Measurements from ENCODE around the gene NHS. TPM values are rescaled to one million over a fixed set of nuclear protein-coding genes. Genes with fewer than 3 reads are reported as not detected.
"Not testable (repeated sequence)": the region's sequence is repeated elsewhere in the genome, so short reads cannot be mapped to it uniquely, and the experiment has no call there.

NHS gene
- total RNA-seq, 1 experiment from 2014 or later: 5.3 TPM

DNA sequence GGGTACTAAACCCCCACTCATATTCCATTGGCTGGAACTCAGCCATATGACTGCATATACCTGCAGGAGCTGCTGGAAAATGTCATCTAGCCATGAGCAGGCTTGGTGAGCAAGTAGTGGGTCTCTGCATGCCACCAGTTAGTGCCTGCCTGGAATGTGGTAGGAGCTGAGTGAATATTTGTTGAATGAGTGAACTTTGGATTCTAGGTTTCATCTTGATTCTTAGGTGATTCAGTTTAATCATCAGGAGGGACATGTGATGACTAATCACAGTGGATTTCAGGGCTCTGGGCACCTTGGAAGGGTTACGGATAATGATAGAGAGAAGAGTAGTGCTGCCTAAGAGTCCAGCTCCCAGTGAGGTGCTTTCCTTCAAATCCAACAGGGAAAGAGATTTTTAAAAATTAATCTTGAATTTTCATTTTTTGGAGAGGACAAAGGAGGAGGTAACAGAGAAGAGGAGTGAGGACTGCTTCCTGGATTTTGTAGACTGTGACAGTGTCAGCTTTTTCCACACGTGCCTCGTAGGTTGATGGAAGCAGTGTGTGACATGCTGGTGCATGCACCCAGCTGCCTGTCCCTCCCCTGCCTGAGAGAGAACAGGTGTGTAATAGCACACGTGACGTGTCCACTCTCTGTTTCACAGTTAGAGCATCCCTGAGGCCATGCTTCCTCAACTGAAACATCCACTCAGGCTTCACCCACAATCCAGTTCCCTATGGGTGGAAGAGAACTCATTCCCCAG, 30.4 kb downstream of the NHS start:
- peak; percentile 74 for DNase-seq (ENCODE audit: low spot score)

DNA sequence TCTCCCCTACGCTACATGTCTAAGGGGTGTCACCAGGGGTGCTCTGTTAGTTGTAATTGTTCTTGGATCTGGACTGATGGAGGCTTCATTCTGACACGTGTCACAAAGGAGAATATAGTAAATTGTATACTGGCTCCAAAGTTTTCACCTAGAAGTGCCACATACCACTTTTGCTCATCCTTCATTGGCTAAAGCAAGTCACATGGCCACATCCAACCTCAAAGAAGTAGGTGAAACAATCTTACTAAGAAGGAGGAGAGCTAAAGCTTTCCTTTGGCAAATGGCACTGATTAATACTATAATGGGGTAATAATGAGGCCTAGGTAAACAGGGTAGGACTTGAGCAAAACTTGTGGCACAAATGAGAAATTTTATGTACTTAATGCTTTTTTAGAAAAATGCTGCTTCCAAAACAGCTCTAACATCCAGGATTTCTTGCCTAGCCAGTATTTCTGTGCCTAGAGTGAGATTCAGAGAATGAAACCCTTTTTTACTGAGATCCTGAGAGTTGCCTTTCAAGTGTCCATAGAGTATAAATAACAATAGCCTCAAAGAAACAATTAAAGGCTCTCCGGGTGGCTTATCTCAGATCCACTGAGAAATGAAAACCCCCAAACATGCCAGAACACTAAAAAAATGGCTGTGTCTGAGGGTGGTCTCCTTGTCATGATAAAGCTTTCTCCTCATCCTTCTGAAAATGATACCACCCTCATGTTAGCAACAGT, 34.7 kb downstream of the NHS start:
- no peak for DNase-seq (ENCODE audit: low spot score)

DNA sequence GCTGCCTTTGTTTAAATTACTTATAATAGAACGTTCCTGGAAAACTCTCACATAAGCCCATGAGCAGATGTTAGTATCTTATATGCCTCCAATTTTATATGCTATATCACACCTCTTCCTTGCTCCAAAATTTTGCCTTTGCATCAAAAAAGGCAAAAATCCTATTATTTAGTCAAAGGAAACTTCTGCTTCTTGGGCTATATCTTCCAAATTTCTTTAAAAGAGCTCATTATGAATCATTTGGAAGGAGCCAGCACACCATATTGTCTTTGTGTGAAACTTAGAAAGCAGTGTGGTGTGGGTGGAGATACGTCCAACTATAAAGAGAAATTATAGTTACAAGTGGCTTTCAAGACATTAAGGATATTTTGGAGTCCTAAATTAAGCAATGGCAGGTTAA, 35.7 kb downstream of the NHS start:
- no peak for DNase-seq (ENCODE audit: low spot score)

DNA sequence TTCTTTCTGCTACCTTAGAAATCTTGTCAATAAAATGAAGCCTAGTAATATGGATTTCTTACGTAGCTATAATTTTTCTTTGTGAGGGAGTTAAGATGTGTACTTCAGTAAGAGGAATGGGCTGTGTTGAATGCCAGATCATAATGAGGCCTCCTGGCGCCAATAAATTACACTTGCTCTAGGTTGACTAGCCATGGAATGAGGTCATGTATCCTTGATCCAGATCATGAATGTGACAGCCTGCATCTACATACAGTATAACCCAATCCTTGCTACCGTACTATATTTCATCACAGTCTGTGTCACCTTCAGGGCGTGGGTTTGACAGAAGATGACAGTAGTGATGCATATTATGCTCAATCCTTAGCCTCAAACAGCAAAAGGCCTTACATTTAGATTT, 36.2 kb downstream of the NHS start:
- no peak for DNase-seq (ENCODE audit: low spot score)

DNA sequence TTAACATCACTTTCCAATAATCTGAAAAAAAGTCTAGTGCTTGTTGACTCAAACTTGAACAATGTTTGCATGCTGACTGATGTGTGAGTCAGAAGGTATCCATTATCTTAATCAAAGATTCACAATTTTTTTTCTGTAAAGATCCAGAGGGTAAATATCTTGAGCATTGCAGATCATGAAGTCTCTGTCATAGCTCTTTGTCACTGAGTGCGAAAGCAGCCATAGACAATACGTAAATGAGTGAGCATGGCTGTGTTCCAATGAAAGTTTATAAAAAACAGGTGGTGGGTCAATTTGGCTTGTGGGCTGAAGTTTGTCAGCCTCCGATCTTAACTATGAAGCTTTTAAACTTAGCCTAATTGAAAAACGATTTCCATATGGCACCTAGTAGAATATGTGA, 37.7 kb downstream of the NHS start:
- DNase-seq (ENCODE audit: low spot score): peak; percentile 59

DNA sequence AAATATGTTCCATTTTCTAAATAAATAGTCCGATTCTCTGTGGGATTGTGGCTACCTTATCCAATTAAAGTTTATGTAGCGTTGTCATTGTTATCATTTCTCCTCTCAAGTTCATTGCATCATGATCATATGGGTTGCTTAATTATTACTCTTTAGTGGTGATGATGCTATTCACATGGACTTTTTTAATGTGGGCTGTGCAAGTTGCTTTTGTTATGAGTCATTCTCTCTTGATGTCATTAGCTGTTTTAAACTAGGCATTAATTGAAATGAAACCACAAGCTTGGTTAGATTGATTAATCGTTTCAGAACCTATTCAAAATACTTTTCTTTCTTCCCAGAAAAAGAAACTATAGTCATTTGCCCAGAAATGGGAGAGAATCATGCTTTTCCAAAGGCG, 38.2 kb downstream of the NHS start:
- no peak for DNase-seq (ENCODE audit: low spot score)

DNA sequence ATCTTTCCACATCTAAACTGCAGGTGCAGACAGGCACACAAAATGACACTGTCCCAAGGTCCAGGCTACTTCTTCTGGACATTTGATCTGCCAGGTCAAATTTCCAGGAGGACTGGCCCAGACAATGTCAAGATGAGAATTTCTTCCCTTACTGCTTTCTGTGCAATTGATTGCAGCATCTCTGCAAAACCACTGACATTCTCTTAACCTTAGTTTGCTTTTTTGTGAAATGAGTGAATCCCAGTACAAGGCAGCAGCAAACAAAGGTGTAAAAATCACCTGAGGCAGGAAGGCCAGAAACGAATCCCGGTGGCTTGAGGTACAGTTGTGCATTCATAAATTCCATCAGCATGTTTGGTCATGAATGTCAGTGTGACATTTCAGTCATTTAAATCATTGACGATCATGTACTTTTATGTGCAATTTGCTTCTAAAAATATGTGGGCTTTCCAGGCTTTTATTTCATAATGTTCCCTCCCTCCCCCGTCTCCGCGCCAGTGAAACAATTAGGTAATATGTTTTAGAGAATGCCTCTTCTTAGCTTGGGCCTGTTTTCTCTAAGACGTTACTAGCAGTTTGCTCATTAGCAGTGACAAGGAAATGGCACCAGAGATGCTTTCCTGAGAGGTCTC, 39.1 kb downstream of the NHS start:
- DNase-seq (ENCODE audit: low spot score): no peak

DNA sequence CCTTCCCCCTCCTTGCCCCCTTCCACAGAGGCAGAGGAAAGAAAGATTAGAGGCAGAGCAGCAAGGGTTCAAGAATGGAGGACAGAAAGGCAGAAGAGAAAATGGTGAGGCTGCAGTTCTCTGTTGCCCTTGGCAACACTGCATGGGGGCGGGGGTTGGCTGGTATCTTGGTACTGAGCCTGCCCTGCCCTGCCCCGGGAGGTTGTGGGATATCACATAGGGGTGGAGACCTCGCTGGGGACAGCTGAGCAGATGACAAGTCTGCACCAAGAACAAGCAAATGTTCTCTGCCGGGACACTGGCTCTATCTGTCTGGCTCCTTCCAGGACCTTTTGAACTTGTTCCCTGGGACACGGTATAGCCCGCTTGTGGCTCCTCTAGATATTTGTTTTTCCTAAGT, 39.8 kb downstream of the NHS start:
- DNase-seq (ENCODE audit: low spot score): peak; percentile 32

DNA sequence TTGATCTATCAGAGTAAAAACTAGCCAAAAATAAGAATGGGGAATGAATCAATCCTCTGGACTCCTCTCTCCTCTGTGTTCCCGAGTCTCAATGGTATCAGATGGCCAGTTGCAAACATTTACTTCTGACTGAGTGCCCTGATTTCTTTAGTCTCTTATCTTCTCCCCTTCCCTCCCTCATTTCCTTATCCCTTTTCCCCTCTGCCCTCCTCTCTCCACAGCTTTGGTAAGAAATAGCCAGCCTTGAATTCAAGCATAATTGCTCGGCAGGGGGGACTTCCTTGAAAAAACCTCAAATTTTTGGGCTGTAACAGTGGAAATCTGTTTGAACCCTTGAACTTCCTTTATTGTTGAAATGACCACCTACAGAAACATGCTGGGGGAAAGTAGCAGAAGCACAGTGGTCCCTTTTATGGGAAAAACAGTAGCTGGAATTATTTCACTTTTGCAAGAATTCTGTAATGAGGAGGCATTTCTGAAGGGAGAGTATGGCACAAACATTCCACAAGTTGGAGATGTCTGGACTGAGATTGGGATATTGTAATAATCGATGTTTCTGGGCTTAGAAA, 40.3 kb downstream of the NHS start:
- DNase-seq (ENCODE audit: low spot score): no peak

DNA sequence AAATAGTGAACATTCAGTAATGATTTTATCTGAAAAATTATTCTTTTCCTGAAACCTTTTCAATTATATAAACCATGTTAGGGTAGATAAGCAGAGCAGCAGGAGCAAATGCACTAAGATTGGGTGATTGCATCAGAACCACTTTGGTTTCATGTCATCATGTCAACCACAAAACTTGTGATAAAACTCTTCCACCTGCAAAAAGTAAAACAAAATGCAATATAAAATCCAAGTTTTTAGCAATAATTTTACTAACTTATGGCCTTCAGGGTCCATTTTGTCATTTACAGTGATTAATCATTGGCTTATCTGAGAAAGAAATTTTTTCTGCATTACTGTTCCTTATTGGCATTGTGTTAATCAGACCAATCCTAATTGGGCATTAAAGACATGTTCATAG, 42.4 kb downstream of the NHS start:
- no peak for DNase-seq (ENCODE audit: low spot score)

DNA sequence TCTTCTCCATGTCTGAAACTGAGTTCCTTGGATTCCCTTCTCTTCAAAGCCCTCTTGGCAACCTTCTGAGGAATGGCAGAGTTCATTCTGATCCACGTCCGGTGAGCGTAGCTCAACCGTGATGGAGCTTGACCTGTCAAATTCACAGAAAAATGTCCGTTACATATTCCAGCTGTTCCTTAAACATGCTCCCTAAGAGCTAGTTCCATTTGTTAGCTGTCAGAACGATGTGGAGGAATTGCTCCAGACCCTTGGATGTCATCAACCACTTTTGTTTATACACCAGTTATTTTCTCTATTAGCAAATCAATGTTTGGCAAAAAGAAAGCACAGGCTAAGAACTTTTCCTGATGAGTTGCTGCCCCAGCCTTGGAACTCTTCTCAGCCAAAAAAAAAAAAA, 50.1 kb downstream of the NHS start:
- DNase-seq (ENCODE audit: low spot score): no peak

DNA sequence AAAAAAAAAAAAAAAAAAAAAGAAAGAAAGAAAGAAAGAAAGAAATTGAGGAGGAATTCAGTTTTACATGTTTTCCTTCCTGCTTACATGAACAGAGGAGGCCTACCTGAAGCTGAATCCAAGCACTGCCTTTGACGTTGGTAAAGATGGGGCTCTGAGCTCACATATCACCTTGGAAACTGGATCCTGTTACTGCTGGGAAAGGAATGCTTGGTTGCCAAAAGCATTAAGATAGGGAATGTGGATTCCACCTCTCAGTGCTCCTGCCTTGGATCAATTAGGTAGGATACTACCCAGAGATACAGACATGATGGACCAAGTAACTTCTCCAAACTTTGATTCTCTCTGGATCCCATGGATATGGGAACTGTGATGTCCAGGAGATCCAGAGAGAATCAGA, 50.6 kb downstream of the NHS start:
- no peak for DNase-seq (ENCODE audit: low spot score)

DNA sequence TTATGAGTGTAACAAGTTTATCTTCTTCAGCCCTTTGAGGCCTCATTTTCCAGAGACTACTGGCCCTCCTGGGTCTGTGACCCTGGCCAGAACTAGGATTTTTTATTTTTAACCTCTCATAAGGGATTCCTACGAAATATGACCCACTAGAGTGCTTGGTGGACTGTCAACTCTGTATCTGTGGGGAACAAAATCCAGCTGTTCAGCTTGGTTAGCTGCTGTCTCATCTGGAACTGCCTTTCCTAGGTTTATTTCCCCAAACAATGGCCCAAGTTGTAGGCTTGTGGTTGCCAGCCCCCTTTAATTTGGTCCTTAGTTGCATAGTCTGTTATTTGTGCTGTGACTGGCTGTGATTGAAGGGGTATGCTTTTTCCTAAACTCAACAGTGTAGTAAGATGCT, 56.2 kb downstream of the NHS start:
- DNase-seq (ENCODE audit: low spot score): no peak

DNA sequence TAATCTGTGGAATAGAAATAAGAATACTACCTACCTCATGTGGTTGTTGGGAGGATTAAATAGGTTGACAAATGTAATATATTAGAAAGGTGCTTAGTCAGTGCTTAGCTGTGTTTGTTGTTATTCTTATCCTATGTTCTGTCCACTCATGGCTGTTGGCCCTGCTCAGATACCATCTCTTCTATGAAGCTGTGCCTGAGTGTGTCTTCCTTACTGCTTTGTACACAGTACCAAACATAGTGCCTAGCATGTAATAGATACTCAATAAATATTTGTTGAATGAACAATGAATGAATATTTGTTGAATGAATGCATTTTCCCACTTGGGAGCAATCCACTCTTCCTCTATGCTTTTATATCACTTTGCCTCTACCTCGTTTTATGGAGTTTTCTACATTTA, 57.2 kb downstream of the NHS start:
- DNase-seq (ENCODE audit: low spot score): no peak

DNA sequence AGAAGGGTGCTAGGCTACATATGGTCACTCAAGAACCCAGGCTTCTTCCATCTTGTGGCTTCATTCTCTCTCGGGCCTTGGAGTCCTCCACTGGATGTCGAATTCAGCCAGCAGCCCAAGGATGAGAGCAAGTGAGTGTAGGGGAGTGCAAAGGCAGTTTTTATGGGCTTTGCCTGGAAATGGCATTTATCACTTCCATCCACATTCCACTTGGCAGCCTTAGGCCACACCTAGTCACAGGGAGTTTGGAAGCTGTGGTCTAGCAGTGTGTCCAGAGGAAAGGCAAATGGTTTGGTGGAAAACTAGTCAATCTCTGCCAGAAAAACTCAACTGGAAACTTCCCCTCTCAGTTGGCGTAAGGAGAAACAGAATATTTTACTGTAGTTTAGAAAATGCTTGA, 59.0 kb downstream of the NHS start:
- DNase-seq (ENCODE audit: low spot score): no peak

DNA sequence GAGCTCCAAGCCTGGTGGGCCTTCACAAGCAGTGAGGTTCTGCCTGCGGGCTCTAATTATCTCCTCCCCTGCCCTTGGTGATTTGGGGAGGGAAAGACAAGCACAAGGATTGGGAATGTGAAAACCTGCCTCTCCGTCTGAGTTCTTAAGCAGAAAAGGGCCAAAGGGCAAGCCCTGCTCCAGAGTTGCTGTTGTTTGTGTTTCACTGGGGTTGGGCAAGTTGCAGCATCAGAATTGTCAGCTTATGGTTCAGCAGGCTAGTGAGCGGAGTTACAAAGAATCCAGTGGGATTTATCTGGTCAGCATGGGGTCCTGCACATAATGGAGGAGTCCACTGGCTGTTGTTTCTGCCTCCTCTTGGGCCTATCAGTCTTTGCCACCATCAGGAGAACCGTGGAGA, 60.5 kb downstream of the NHS start:
- no peak for DNase-seq (ENCODE audit: low spot score)

DNA sequence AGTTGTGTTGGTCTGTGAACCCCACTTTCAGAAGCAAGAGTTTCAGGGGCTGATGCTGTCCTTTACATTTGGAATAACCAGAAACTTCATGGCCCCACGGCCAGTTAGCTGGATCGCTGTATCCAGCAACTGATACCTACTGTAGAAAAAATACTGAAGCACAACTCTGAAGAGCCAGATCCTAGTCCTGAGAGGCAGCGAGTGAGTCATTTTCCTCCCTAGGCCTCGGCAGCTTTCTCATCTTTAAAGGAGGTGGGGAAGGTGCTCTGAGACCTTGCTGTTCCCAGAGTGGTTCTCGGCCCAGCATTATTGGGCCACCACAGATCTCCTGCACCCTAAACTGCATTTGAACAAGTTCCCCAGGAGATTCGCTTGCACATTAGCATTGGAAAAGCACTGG, 63.2 kb downstream of the NHS start:
- no peak for DNase-seq (ENCODE audit: low spot score)

DNA sequence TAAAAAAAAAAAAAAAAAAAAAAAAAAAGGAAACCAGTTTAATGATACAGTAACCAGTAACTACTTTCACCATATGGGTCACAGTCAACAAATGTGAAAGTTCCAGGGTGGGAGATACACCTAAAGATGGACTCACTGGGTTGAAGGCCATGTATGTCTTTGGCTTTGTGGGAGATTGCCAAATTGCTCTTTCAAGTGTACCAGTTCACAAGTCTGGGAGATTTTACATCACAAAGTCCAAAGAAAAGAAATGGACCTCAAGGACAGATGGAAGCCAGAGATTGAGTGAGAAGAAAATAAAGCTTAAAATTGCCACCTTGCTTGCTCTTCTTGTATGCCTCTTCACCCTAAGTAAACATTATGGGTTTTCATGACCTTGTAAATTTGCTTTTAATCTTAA, 65.3 kb downstream of the NHS start:
- DNase-seq (ENCODE audit: low spot score): no peak

DNA sequence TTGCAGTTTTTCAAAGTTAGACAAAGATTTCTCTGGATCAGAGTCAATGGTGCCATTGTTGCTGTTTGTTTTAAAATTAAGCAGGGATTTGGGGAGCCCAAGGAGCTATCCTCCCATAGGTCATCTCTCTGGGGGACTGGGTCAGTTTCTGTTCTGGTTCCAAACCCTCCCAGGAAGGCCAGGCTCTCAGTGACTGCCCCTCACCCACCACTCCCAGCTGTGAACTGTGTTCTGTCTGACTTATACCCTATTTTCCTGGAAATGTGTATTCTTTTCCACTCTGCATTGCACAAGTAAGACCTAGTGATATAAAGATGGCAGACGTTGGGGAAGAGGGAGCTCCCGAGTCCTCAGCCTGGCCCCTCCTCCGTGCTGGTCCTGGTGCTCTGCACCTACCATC, 65.8 kb downstream of the NHS start:
- DNase-seq (ENCODE audit: low spot score): no peak

DNA sequence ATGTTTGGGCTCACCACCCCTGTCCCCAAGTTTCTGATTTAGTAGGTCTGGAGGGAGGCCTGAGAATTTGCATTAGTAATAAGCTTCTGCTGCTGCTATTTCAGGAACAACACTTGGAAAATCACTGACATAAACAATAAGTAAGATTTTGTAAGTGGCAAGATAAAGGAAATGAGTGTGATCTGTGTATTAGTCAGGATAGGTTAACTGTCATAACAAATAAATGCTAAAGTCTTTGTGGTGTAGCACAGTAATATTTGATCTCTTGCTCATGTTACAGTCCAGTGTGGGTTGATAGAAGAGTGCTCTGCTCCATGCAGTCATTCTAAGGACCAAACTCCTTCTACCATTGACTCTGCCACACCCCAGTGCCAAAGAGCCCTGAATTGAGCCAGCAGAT, 67.0 kb downstream of the NHS start:
- no peak for DNase-seq (ENCODE audit: low spot score)

DNA sequence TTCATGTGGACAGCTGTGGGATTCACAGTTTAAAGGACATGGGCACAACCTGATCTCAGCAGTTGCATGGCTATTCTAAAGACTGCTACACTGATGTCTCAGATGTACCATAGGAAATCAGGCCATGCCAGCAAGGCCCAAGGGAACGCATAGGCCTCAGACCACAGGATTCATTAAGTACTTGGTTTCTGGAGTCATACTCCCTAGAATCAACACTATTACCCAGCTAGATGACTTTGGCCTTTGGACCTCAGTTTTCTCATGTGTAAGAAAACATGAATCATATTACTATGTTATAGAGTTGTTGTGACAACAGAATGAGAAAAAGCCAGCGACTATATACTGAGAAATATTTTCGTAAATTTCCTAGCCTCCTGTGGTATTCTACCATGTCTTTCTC, 67.9 kb downstream of the NHS start:
- peak; percentile 26 for DNase-seq (ENCODE audit: low spot score)

DNA sequence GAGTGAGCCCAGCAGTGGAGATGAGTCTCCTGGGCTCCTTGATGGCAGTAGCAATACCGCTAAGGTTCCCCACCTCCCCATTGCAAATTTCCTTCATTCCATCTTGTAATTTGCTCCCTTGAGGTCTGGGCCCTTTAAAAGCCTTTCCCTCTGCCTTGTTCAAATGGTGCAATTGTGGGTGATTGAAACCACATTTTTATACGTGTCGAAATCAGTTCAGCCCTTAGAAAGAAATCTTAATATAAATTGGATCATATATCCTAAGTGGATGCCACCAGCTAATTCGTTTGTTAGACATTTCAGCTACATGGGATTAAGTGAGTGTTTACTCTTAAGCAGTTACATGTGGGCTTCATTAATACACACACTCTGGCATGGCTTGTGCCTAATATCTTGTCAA, 68.6 kb downstream of the NHS start:
- DNase-seq (ENCODE audit: low spot score): no peak

DNA sequence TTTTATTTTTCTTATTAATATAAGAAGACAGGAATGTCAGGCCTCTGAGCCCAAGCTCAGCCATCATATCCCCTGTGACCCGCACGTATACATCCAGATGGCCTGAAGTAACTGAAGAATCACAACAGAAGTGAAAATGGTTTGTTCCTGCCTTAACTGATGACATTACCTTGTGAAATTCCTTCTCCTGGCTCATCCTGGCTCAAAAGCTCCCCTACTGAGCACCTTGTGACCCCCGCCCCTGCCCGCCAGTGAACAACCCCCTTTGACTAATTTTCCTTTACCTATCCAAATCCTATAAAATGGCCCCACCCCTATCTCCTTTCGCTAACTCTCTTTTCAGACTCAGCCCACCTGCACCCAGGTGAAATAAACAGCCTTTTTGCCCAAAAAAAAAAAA, 71.3 kb downstream of the NHS start:
- DNase-seq (ENCODE audit: low spot score): not testable (repeated sequence)

Measured in HT-29 (cell line).